ENCODE results near the gene TNFRSF8.
"Not testable (repeated sequence)": the region's sequence is repeated elsewhere in the genome, so short reads cannot be mapped to it uniquely, and the experiment has no call there.

TNFRSF8 gene

GRCh38 chr1:12088607-12089006 lies 25.5 kb downstream of the TNFRSF8 start:
- no peak for FAIRE-seq

- no peak for FAIRE-seq
Measured at GRCh38 chr1:12090326-12090725, 27.2 kb downstream of the TNFRSF8 start.

- no peak for FAIRE-seq
Measured at GRCh38 chr1:12091191-12091590, 28.1 kb downstream of the TNFRSF8 start.

GRCh38 chr1:12094180-12094579 lies 31.1 kb downstream of the TNFRSF8 start:
- FAIRE-seq, result no peak

- FAIRE-seq, result no peak
Measured at GRCh38 chr1:12095452-12096263, 32.6 kb downstream of the TNFRSF8 start.

DNA sequence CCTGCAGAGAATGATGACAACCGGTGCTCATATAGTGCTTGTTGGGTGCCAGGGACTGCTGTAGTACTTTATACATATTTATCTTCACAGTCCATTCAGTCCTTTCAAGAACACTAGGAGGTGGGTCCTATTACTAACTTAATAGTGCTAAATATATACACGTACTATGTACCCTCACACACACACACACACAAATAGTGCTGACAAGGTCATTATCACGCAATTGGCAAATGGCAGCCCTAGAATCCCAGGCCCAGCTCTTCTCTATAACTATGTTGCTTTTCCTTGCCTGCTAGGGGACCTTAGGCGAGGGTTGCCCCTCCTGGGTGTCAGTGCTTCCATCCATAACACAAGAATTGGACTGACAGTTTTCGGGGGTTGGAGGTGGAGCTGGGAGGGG lies 33.5 kb downstream of the TNFRSF8 start:
- FAIRE-seq, result no peak

DNA sequence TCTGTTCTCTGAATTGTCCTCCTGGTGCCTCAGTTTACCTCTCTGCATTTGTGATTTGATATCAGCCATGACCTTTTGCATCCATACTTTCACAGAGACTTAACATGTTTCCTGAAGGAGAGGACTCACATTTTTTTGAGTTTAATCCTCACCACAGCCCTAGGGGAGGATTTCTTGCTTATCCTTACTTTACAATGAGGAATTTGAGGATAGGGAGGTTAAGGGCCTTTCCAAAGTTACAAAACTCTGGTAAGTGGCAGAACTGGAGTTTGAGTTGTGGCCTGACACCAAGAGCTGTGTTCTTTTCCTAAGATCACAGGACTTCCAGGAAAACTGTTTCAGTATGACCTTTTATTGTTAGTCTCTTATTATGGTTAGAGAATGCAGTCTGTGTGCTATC lies 34.2 kb downstream of the TNFRSF8 start:
- FAIRE-seq, result no peak

GRCh38 chr1:12098786-12099185 lies 35.7 kb downstream of the TNFRSF8 start:
- no peak for FAIRE-seq

DNA sequence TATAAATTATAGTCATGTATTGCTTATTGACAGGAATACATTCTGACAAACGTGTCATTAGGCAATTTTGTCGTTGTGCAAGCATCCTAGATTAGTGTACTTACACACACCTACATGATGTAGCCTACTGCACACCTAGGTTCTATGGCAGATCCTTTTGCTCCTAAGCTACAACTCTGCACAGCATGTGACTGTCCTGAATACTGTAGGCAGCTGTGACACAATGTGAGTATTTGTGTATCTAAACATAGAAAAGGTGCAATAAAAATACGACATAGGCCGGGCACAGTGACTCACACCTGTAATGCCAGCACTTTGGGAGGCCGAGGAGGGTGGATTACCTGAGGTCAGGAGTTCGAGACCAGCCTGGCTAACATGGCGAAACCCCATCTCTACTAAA lies 36.5 kb downstream of the TNFRSF8 start:
- FAIRE-seq, result no peak

- no peak for FAIRE-seq
Measured at GRCh38 chr1:12100071-12100470, 37.0 kb downstream of the TNFRSF8 start.

DNA sequence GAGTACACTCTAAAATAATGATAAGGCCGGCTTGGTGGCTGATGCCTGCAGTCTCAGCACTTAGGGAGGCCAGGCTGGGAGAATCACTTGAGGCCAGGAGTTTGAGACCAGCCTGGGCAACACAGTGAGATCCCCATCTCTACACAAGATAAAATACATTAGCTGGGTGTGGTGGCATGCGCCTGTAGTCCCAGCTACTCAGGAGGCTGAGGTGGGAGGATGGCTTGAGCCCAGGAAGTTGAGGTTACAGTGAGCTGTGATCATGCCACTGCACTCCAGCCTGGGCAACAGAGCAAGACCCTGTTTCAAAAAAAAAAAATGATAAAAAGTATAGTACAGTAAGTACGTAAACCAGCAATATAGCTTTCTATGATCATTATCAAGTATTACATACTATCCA lies 38.0 kb downstream of the TNFRSF8 start:
- FAIRE-seq, result not testable (repeated sequence)

- no peak for FAIRE-seq
Measured at GRCh38 chr1:12102066-12102465, 39.0 kb downstream of the TNFRSF8 start.

- no peak for FAIRE-seq
Measured at GRCh38 chr1:12104417-12104816, 41.3 kb downstream of the TNFRSF8 start.

DNA sequence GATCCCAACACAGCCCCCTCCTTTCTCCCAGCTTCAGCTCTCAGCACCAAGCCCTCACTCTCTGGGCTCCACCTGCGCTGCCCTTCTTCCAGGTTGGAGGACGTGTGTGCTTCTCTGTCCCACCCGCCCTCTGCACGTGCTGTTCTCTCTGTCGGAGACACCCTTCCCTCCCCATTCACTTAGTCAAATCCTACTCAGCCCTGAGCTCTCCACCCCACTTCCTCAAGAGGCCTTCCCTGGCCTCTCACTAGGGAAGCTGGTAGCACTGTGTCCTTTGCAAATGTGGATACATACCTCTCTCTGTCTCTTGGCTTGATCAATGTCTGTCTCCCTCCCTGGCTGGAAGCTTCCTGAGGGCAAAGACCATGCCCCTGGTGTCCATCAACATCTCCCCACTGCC lies 43.0 kb downstream of the TNFRSF8 start:
- no peak for FAIRE-seq

GRCh38 chr1:12106861-12107260 lies 43.8 kb downstream of the TNFRSF8 start:
- not testable (repeated sequence) for FAIRE-seq

- no peak for FAIRE-seq
Measured at GRCh38 chr1:12107718-12108117, 44.6 kb downstream of the TNFRSF8 start.

DNA sequence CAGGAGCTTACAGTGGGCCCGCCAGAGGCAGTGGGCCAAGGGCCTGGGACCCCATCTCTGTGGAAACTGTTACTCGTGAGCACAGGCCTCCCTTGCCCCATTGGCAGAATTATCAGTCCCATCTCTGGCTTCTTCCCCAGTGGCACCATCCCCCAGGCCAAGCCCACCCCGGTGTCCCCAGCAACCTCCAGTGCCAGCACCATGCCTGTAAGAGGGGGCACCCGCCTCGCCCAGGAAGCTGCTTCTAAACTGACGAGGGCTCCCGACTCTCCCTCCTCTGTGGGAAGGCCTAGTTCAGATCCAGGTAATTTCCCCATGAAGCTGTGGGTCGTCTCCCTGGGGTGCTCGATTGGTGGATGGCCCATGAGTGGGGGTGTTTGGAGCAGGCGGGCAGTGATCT lies 46.8 kb downstream of the TNFRSF8 start:
- FAIRE-seq, result no peak

DNA sequence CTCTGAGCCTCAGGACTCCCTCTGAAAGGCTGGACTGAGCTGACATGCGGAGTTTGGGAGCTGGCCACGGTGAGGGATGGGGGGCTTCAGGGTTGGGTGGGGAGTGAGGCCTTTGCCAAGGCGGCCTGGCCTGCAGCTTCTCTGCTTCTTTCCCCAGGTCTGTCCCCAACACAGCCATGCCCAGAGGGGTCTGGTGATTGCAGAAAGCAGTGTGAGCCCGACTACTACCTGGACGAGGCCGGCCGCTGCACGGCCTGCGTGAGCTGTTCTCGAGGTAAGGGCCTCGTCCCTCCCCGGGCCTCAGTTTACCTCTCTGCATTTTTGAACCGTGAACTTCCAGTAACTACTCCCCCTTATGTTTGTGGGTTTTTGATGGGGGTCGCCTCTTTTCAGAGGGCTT lies 48.6 kb downstream of the TNFRSF8 start:
- FAIRE-seq, result no peak

DNA sequence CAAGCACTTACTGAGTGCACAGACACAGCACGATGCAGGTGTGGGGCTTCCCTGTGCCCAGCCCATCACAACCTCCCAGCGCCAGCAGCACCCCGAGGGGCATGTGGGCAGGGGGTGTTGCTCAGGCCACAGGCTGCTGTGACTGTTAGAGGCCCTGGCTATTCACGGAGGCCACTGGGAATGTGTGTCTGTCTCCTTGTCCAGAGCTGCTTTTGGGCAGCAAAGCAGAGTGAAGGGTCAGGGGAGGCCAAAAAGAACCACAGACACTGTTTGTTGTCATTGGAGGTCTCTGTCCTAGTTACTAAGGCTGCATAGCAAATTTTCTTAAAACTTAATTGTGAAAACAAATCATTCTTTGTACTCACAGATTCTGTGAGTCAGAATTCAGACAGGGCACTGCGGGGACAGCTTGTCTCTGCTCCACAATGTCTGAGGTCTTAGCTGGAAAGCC lies 49.6 kb downstream of the TNFRSF8 start:
- FAIRE-seq, result no peak

- FAIRE-seq, result no peak
Measured at GRCh38 chr1:12113433-12114339, 50.6 kb downstream of the TNFRSF8 start.

DNA sequence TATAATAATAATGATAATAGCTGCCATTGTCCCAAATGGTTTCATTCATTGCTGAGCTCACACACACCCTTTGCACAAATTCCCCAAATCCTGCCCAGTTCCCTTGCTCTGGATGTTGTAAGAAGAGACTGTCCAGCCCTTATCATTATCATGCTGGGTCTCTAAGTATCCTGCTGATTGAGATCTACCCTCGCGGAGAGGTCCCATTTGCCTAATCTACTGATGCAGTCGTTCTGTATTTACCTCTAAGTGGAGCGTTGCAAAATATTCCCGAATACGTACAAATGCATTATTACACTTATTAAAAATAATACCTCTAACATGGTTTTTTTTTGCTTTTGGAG lies 51.2 kb downstream of the TNFRSF8 start:
- FAIRE-seq, result no peak

- no peak for FAIRE-seq
Measured at GRCh38 chr1:12114916-12115315, 51.8 kb downstream of the TNFRSF8 start.

DNA sequence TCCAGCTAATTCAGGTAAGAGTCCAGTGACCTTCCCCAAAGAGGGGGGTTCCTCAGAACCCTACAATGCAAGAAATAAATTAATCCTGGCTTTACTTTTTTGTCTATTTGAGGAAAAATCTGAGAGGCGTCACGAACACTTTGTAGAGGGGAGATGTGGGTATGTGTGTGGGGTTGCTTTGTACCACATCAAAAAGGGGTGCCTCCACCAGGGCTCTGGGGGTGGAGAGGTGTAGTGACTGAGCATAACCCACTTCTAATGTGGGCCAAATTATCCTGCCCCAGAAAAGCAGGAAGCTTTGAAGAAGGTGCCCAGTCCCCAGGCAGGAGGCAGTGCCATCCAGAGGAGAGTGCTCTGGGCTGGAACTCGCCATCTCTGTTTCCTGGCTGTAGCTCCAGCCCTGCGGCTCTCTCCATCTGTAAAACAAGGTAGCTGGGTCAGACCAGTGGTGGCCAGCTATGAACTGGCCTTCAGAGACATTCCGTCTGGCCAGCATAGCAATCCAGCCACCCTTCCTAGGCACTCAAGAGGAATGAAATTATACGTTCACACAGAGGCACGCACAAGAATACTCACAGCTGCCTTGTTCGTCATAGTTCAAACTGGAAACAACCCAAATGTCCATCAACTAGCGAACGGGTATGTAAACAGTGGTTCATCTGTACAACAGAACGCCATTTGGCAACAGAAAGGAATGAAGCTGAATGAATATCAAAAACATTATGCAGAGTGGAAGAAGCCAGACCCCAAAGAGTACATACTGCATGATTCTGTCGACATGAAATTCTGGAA lies 58.3 kb downstream of the TNFRSF8 start:
- no peak for FAIRE-seq
